Gastroesophageal sphincter (tissue), 3 donors: ENCODE results near the gene CERS4.

ENCODE experiments used
- EP300 ChIP-seq: sonication (generic); formaldehyde crosslinking; IDR thresholded peaks from one replicate; pipeline ENCODE4 v1.6.1; 2017; ENCODE audit warnings: antibody characterized with exemption, mild to moderate bottlenecking
- POLR2A ChIP-seq, 2 donors: fragments of 450-650 bp; IDR thresholded peaks; one replicate each; pipeline ENCODE4 v1.6.1; 2017; ENCODE audit warnings: antibody characterized with exemption in 2 of 2, mild to moderate bottlenecking in 2 of 2, moderate library complexity in 1 of 2
- TF ChIP-seq, protein P1 (sequence below), 4 experiments: fragments of 200-600 bp in 2 of 4; fragments of 450-650 bp in 2 of 4; sonication (generic) in 1 of 4; IDR thresholded peaks; one replicate each; pipeline ENCODE4 v1.5.1; 2017 to 2019; ENCODE audit warnings: antibody characterized with exemption in 4 of 4, mild to moderate bottlenecking in 2 of 4, moderate library complexity in 2 of 4

GRCh38 chr19:8269724-8270123 is 60.6 kb downstream of the CERS4 start:
- TF ChIP-seq POLR2A (IDR thresholded peaks at IDR 0.05), result no peak
- TF ChIP-seq, protein P1, sequence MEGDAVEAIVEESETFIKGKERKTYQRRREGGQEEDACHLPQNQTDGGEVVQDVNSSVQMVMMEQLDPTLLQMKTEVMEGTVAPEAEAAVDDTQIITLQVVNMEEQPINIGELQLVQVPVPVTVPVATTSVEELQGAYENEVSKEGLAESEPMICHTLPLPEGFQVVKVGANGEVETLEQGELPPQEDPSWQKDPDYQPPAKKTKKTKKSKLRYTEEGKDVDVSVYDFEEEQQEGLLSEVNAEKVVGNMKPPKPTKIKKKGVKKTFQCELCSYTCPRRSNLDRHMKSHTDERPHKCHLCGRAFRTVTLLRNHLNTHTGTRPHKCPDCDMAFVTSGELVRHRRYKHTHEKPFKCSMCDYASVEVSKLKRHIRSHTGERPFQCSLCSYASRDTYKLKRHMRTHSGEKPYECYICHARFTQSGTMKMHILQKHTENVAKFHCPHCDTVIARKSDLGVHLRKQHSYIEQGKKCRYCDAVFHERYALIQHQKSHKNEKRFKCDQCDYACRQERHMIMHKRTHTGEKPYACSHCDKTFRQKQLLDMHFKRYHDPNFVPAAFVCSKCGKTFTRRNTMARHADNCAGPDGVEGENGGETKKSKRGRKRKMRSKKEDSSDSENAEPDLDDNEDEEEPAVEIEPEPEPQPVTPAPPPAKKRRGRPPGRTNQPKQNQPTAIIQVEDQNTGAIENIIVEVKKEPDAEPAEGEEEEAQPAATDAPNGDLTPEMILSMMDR (IDR thresholded peaks at IDR 0.05), result no peak
- no peak for TF ChIP-seq EP300
